Measurements from ENCODE around the gene EXD2.

DNA sequence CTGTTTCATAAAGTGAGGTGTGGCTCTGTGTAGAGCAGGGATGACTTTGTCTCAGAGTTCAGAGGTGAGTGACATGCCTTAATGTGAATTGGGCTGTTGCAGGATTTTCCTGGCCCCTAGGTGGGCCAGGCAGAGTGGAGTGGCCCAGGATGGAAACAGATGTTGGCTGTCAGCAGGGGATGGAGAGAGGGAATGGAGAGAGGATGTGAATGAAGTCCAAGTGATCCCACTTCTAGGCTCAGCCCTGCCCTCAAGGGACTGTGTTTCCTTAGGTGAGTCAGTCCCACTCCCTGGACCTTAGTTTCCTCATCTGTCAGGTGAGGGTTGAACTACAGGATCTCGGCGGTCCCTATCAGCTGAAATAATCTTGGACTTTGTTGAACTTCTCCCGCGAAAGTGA lies 76.2 kb downstream of the EXD2 start:
- TF ChIP-seq POLR2AphosphoS5 (IDR thresholded peaks at IDR 0.05; ENCODE audit: borderline replicate concordance, low read depth, low read length), result no peak
- no peak for TF ChIP-seq EZH2 (IDR thresholded peaks at IDR 0.05)
- TF ChIP-seq FOXP2 (optimal IDR thresholded peaks at IDR 0.05; ENCODE audit: control extremely low read depth, extremely low read length, insufficient read depth), result no peak

Measured in SK-N-MC (cell line).